Colonic mucosa (tissue), 4 donors: ENCODE data around the gene BAG5. TPM values are rescaled to one million over a fixed set of nuclear protein-coding genes. Genes with fewer than 3 reads are reported as not detected.
A peak's percentile ranks its signal among the peaks of the same experiment; 100 is the strongest.

Source experiments
- DNase-seq: peaks from one replicate; pipeline ENCODE4 v3.0.0-alpha.2; 2020
- H3K27ac ChIP-seq: fragments of 200-600 bp; one replicate; pipeline ENCODE4 v1.8.0; 2021
- H3K27me3 ChIP-seq: fragments of 200-600 bp; one replicate; pipeline ENCODE4 v1.8.0; 2021
- H3K36me3 ChIP-seq: fragments of 200-600 bp; one replicate; pipeline ENCODE4 v1.8.0; 2021
- H3K4me1 ChIP-seq: fragments of 200-600 bp; one replicate; pipeline ENCODE4 v1.8.0; 2021; ENCODE audit warnings: mild to moderate bottlenecking
- H3K4me3 ChIP-seq: fragments of 200-600 bp; one replicate; pipeline ENCODE4 v1.8.0; 2021
- H3K9ac ChIP-seq, 2 donors: one replicate each; pipeline ENCODE4 v1.7.0; 2013; ENCODE audit warnings: control low read depth in 2 of 2, low read depth in 2 of 2, low read length in 2 of 2
- H3K9me3 ChIP-seq: fragments of 200-600 bp; one replicate; pipeline ENCODE4 v1.8.0; 2021
- intact Hi-C: fragments of 100-400 bp; cut with DNase I; formaldehyde crosslinking; loops from one replicate; pipeline ENCODE4 v1.14.1; 2022
- total RNA-seq, 2 donors: library from RNA; stranded (reverse); fragmentation: NEBNext Ultra II Directional in 1 of 2; extraction: Animal tissue kit (Norgen Biotek cat#: 25700) in 1 of 2; gene quantifications; one replicate each; pipeline ENCODE4 v1.2.1, GENCODE V29; 2021
- TF ChIP-seq, protein P1 (sequence below): fragments of 200-600 bp; IDR thresholded peaks from one replicate; pipeline ENCODE4 v1.8.0; 2022; ENCODE audit warnings: antibody characterized with exemption, mild to moderate bottlenecking
- donor health status: healthy.
- donor health status: DM: no; HTN: no; CAD: no.
- donor health status: DM: no; HTN: no; CAD: no.

Gene BAG5
- total RNA-seq, 2 donors from 2014 or later, result 26.8 to 29.7 TPM

DNA sequence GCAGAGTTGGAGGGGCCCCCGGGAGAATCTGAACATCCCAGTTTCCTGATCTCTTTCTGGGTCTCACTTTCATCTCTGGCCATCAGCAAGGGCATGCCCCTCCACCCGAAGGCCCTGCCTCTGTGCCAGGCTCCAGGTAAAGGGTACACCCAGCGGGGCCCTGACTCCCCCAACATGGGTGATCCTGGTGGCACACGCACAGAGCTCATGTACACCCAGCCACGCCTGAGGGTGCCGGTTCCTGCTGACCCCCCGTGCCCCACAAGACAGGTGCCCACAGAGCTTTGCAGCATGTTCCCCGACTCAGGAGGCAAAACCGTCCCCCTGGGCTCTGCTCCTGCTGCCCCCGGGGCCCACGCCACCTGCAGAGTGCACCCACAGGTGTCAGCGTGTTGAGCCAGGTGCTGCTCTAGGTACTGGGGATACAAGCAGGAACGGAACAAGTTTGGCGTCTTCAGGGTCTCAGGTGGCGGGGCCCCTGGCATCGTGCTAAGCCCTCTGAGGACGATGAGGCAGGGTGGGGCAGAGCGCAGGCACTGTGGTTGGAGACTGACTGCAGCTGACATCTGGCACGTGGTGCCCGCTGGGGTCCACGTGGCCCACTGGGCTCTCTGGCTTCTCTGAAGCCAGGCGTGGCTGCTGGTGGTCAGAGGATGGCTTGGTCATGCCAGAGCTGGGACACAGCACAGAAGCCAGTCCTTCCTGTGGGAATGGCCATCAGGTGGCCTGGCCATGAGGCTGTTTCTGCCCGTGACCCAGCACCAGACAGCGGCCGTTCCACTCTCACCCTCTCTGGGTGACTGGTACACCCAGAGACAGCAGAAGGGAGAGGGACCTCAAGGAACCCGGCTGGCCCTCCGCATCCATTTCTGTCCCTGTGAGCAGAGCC lies 13.8 kb downstream of the BAG5 start:
- Histone ChIP-seq H3K4me3 (no peak overlapping the region), H3K27ac (no peak overlapping the region), H3K36me3 (no peaks in the 10 kb centered on the region), H3K9ac (no peak overlapping the region), H3K4me1 (no peaks in the 10 kb centered on the region), H3K27me3 (no peaks in the 10 kb centered on the region), H3K9me3 (no peaks in the 10 kb centered on the region)
- no peak for DNase-seq
- TF ChIP-seq, protein P1, sequence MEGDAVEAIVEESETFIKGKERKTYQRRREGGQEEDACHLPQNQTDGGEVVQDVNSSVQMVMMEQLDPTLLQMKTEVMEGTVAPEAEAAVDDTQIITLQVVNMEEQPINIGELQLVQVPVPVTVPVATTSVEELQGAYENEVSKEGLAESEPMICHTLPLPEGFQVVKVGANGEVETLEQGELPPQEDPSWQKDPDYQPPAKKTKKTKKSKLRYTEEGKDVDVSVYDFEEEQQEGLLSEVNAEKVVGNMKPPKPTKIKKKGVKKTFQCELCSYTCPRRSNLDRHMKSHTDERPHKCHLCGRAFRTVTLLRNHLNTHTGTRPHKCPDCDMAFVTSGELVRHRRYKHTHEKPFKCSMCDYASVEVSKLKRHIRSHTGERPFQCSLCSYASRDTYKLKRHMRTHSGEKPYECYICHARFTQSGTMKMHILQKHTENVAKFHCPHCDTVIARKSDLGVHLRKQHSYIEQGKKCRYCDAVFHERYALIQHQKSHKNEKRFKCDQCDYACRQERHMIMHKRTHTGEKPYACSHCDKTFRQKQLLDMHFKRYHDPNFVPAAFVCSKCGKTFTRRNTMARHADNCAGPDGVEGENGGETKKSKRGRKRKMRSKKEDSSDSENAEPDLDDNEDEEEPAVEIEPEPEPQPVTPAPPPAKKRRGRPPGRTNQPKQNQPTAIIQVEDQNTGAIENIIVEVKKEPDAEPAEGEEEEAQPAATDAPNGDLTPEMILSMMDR, result no peak
- intact Hi-C loops, result loop anchor here (5.0 kb wide), 1 partner anchor 46 kb away; no protein-coding TSS in a partner anchor

DNA sequence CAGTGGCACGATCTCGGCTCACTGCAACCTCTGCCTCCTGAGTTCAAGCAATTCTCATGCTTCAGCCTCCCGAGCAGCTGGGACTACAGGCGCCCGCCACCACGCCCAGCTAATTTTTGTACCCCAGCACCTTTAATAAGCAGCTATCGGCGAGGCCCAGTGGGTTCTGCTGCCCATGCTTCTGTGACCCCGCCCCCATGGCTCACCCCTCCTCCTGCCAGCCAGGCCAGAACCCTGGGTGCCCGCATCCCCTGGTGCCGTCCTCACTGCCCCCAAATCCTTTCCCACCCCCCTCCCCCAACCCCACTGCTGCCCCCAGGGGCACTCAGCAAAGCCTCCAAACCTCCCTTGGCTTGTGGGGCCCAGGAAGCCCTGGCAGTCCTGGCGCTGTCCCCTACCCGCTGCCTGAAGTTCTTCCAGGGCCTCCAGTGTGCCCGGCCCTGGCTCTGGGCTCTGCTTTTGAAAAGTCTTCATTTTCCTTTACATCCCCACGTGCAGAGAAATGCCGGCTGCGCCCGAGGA lies 14.5 kb downstream of the BAG5 start:
- Histone ChIP-seq H3K27ac (no peak overlapping the region), H3K9me3 (no peaks in the 10 kb centered on the region), H3K27me3 (no peaks in the 10 kb centered on the region), H3K4me3 (no peak overlapping the region), H3K4me1 (peaks cover 2% of the 10 kb centered on the region), H3K36me3 (no peaks in the 10 kb centered on the region), H3K9ac (no peak overlapping the region)
- DNase-seq, result no peak
- intact Hi-C loops, result loop anchor here (2.0 to 5.0 kb wide), 2 partner anchors 31 to 46 kb away; no protein-coding TSS in a partner anchor
- TF ChIP-seq, protein P1, result no peak

DNA sequence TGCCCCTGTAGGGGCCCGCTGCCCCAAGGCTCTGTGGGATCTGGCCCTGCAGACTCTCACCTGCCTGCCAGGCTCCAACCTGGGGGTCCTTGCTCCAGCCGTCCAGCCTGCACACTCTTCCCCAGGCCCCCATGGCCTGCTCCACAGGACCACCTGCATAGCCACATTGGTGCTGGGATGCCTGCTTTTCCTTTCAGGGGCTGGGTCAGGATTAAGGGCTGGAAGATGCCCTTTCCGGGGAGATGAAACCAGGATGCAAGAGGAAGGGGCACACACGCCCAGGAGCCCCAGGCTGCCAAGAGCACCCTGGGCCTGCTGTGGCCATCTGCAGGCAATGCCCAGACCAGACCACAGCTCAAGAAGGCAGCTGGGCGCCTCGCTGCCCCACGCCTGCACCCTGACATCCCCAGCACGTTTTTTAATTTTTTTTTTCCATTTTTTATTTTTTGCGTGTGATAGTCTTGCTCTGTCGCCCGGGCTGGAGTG lies 15.0 kb downstream of the BAG5 start:
- H3K27me3 ChIP-seq, result no peaks in the 10 kb centered on the region
- H3K9ac ChIP-seq, result no peak overlapping the region
- no peaks in the 10 kb centered on the region for H3K9me3 ChIP-seq
- no peaks in the 10 kb centered on the region for H3K36me3 ChIP-seq
- TF ChIP-seq, protein P1, result no peak
- H3K4me1 ChIP-seq, result peaks cover 7% of the 10 kb centered on the region
- H3K4me3 ChIP-seq, result no peak overlapping the region
- no peak for DNase-seq
- no peak overlapping the region for H3K27ac ChIP-seq
- intact Hi-C loops, result loop anchor here (2.0 to 5.0 kb wide), 2 partner anchors 31 to 45 kb away; no protein-coding TSS in a partner anchor

DNA sequence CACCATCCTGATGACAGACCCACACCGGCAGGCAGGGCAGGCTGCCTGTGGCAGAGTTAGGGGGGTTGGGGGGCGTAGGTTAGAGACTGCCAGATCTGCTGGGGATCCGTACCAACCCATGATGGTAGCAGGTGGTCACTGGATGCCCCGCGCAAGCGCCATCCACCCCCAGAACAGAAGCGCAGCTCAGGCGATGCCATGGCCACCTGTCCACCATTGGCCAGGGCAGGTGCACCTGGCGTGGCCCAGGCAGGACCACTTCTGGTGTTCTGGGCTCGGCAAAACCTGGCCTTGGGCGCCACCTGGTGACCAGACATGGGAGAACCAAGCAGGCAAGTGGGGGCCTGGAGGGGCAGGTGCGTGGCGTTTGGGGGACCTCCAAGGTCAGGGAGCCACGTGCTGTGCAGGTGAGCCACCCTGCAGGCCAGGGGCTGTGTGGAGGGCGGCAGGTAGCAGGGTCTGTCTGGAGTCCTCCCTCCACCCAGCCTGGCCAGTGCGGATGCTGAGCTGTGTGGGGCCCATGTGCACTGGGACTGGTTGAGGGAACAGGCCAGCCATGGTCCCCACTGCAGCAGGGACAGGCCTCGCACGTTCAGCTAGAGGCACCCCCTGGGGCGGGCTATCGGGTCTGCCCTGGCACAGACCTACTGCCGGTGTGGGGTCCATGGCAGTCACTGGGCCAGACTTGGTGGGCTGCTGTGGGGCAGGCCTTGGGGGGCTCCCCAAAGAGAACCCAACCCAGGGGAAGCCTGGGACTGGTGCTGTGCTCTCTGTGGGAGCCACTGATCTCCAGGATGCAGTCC lies 15.6 kb downstream of the BAG5 start:
- TF ChIP-seq, protein P1, result peak; percentile 88
- no peak overlapping the region for H3K27ac ChIP-seq

More for the DNA sequence above, 15.6 kb downstream of the BAG5 start:
- intact Hi-C loops, result loop anchor here (2.0 to 5.0 kb wide), 2 partner anchors 30 to 45 kb away; no protein-coding TSS in a partner anchor
- Histone ChIP-seq H3K27me3 (no peaks in the 10 kb centered on the region), H3K9me3 (no peaks in the 10 kb centered on the region), H3K9ac (no peak overlapping the region), H3K4me1 (peaks cover 14% of the 10 kb centered on the region), H3K4me3 (no peak overlapping the region), H3K36me3 (no peaks in the 10 kb centered on the region)
- DNase-seq, result peak; percentile 83
